GM19099 (cell line): ENCODE data around the gene AXL.

Experiments
- POLR2A ChIP-seq: IDR thresholded peaks from 3 replicates; pipeline ENCODE4 v1.6.1; 2011; ENCODE audit warnings: low read depth; ENCODE audit not compliant: insufficient read length; ENCODE audit errors: extremely low read depth

Gene AXL

DNA sequence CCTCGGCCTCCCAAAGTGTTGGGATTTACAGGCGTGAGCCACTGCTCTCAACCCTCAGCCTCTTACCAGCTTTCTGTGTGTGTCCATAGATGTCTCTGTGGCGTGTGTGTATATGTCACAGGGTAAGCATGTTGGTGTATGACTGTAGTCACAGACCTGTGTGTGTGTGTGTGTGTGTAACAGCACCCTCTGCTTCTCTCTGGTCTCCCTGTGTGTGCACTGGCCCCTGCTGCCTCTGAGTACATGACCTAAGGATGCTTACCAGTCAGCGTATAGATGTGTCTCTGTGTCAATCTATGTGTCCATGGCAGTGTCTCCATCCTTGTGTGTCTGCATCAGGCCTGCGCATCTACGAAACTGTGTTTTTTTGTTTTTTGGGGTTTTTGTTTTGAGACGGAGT, 5.6 kb downstream of the AXL start:
- TF ChIP-seq POLR2A, result no peak

DNA sequence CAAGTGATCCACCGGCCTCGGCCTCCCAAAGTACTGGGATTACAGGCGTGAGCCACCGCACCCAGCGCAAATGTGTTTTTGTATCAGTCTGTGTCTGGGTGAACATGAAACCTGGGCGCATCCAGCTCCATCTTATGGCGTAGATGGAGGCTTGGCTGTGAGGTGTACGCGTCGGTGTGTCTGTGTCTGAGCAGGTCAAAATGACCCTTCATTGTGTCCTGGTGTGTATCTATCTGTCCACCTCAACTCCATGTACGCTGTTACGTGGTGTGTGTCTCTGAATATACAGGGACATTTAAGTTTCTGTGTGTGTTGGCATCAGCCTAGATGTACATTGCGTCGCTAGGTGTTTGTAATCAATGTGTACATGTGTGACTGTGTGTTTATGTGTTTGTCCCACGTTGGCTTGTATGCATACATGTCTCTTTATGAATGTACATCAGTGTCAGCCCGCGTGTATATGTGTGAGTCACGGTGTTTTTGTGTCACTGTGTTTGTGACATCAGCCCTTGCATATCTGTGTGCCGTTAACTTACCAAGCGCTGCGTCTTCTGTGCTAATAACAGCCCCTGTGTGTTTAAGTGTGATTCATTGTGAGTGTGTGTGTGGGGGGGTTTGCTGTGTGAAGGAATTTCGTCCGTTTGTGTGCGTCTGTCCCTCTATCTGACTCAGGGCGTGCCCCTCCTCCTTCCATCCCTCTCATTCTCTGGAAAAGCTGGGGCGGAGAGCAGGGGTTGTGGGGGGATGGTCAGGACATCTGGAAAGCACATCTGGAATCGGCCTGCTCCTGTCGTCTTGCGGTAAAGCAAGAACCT, 6.4 kb downstream of the AXL start:
- TF ChIP-seq POLR2A, result no peak

DNA sequence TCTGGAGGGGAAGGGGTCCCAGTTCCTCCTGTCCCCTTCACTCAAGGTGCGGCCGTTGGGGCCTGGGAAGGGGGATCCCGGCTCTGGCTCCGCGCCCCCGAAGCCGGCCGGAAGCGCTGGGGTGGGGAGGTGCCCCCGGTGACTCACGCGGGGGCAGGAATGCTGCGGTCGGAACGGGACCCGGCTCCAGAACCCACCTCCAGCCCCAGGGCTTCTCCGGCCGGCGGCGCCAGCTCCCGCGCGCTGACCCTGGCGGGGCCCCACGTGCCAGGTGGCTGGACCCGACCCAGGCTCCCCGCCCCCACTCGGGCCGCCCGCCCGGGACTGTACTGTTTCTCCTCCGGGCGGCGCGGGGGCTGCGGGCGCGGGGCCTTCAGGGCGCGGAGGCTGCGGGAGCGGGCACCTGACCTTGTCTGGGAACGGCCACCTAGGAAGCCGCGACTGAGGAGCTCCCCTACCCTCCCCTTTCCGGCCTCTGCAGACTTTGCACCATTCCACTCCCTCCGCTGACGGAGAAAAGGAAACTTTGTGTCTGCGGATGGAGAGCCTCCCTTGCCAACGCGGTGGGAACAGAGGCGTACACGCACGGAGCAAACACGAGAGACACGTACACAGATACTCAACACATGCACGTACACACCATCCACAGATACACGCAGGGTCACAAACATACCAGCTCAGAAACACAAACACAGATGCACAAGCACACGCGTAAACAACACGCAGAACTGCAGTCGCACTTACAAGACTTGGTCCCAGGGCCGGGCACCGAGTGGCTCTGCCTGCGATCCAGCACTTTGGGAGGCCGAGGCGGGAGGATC, 7.2 kb downstream of the AXL start:
- no peak for TF ChIP-seq POLR2A

DNA sequence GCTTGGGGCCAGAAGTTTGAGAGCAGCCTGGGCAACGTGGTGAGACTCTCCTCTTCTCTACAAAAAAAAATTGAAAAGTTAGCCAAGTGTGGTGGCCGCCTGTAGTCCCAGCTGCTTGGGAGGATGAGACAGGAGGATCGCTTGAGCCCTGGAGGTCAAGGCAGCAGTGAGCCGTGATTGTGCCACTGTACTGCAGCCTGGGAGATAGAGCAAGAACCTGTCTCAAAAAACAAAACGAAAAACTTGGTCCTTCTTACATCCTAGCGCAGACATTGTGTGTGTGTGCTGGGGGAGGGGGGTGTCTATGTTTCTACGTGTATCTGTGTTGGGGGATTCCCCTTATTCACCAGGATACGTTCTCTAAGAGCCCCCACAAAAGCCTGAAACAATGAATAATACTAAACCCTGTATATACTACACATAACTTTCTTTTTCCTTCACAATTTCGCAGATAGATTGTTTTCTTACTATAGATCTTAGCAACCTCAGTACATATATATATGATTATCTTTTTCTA, 7.9 kb downstream of the AXL start:
- no peak for TF ChIP-seq POLR2A

DNA sequence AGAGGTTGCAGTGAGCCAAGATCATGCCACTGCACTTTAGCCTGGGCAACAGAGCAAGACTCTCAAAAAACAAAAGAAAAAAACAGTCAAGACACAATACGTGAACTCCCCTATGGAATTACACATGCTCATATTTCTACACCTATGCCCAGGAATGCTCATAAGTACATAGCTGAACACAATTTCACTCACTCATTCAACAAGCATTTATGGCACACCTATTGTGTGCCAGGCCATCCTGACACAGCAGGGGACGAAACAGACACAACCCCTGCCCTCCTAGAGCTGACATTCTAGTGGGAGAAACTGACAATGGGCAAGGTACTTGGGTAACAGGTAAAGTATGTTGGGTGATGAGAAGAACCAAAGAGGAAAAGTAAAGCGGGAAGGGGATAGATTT, 9.5 kb downstream of the AXL start:
- TF ChIP-seq POLR2A, result no peak

DNA sequence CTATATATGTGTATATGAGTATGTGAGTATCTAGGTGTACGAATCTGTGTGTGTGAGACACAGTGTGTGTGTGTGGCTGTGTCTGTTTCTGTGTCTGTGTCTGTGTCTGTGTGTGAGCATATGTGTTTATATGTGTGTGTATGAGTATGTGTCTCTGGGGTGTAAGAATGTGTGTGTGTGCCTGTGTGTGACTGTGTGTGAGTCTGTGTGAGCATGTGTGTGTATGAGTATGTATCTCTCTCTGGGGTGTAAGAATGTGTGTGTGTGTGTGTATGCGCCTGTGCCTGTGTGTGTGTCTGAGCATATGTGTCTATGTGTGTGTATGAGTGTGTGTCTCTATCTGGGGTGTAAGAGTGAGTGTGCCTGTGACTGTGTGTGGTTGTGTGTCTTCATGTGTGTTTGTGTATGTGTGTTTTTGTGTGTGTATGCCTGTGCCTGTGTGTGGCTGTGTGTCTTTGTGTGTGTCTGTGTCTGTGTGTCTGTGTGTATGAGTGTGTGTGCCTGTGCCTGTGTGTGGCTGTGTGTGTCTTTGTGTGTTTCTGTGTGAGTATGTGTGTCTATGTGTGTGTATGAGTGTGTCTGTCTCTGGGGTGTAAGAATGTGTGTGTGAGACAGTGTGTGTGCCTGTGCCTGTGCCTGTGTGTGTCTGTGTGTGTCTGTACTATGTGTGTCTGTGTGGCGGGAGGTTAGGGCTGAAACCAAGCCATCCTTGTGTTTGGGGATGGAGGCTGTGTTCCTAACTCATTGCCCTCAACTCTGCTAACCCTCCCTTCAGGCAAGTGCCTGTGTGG, 11.2 kb downstream of the AXL start:
- TF ChIP-seq POLR2A, result no peak

DNA sequence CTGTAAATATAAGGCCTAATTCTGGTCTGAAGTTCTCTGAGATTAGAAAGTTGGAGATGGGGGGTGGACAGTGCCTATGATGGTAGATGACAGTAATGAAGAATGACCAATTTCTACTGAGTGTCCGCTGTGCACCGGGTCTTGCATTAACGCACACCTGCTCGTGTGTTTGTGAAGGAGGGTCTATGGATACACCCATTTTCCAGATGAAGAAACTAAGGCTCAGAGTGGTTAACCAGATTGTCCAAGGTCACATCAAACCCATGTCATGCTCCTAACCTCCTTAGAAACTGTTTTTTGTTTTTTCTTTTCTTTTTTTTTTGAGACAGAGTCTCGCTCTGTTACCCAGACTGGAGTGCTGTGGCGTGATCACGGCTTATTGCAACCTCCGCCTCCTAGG, 13.7 kb downstream of the AXL start:
- no peak for TF ChIP-seq POLR2A

DNA sequence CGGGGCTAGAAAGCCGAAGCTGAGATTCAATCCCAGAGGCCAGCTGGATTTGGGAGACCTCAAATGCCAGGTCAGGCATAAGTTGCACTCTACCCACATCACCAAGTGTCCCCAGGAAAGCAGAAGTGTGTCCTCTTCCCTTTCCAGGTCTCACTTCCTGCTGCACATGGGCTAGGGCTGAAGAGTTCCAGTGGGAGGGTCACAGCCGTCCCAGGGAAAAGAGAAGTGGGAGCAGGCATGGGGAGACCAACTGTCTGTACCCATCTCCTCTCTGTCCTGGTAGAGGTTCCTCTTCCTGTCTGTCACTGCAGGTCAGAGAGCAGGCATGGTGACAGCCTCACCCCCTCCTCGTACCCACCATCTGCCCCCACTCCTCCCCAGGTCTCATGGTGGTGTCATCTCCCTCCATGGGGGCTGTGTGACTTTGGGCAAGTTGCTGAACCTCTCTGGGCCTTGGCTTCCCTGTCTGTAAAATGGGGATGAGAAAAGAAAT, 14.8 kb downstream of the AXL start:
- TF ChIP-seq POLR2A, result no peak

DNA sequence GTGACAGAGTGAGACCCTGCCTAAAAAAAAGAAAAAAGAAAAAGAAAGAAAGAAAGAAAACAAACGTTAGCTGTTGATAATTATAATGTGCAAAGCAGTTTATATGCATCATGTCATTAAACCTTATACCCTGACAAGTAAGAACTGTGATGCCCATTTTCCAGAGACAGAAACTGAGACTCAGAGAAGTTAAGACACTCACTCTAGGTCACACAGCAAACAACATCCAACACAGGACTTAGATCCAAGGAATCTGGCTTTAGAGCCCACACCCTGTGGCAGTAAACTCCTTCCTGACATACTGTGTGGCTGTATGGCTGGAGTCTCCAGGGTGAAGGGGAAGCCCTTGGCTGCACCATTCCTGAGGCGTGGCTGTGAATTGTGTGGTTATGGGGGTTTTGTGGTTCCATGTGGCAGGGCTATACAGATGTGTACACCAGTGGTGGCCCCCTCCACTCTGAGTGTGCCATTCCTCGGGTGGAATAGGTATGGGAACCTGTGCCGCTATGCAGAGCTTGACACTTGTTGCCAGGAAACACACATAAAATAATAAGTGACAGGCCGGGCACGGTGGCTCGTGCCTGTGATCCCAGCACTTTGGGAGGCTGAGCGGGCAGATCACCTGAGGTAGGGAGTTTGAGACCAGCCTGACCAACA, 15.6 kb downstream of the AXL start:
- TF ChIP-seq POLR2A, result no peak

DNA sequence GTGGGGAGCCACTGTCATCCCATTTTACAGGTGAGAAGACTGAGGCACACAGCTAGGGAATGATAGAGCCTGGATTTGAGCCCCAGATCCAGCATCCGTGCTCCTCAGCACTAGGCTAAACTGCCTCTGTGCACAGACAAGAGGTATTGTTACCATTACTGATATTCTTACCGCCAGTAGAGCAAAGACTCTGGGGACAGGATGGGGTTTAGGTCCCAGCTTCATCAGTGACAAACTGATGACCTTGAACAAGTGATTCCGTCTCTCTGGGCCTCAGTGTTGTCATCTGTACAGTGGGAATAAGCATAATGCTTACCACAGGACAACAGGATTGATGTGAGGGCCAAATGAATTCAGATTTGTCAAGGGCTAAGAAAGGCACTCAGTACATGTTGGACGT, 16.5 kb downstream of the AXL start:
- no peak for TF ChIP-seq POLR2A

DNA sequence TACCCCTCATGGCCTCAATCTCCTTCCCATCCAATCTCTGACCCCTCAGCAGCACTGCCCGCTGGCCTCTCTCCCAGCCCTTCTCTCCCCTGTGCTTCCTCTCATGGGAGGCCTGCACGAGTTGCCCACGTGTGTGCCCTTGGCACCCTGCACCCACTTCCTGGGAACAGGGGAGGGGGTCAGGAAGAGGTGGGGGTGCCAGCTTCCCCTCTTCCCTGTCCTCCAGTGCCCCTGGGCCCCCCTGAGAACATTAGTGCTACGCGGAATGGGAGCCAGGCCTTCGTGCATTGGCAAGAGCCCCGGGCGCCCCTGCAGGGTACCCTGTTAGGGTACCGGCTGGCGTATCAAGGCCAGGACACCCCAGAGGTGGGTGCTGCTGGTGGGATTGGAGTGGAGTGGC, 19.2 kb downstream of the AXL start:
- TF ChIP-seq POLR2A, result no peak

DNA sequence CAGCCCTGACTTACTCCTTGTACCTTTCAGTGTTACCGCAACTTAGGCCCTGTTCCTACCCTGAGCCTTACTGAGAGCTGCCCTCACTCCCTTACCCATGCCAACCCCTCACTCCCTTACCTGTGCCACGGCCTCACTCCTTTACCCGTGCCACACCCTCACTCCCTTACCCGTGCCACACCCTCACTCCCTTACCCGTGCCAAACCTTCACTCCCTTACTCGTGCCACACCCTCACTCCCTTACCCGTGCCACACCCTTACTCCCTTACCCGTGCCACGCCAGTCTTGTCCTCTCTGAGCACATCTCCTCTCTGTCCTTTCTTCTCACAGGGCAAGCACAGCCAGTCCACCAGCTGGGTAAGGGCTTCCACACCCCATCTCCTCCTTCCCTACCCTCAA, 20.3 kb downstream of the AXL start:
- TF ChIP-seq POLR2A, result no peak

DNA sequence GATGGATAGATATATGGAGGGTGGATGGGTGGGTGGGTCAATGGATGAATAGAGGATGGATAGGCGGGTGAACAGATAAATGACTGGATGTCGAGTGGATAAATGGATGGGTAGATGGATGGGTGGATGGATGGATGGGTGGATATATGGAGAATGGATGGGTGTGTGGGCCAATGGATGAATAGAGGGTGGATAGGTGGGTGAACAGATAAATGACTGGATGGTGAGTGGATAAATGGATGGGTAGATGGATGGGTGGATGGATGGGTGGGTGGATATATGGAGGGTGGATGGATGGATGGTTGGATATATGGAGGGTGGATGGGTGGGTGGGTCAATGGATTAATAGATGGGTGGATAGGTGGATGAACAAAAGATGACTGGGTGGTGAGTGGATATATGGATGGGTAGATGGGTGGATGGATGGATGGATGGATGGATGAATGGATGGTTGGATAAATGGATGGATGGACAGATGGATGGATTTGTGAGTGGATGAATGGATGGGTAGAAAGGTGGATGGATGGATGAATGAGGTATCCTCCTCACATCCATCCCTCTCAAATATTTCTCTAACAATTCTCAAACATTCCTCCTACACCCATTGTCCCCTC, 21.0 kb downstream of the AXL start:
- no peak for TF ChIP-seq POLR2A

DNA sequence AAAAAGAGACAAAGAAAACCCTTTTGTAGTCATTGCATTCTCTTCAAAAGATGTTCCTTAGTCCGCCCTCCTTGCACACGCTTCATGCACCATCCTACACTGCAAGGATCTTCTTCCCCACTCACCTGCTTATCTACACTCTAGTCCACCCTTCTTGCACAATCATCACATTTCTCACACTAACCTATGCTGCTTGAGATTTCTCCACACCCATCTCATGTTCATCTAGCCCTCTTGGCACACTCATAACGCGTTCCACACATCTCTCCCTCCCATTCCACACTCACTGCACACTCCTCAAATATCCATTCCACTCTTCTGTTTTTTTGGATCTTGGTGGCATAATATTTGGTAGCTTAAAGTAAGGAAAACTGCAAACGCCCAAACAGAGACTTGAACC, 22.8 kb downstream of the AXL start:
- TF ChIP-seq POLR2A, result no peak
